Upper lobe of right lung (tissue), 1 donor: ENCODE data around the gene MRPL4. TPM values are rescaled to one million over a fixed set of nuclear protein-coding genes. Genes with fewer than 3 reads are reported as not detected.

Source experiments
- ATAC-seq: fragments of 200-7000 bp; cut with Tn5 transposase; one replicate; pipeline ENCODE4 v1.9.1; 2020; ENCODE audit warnings: mild to moderate bottlenecking, moderate library complexity
- DNase-seq: peaks from one replicate; pipeline ENCODE4 v3.0.0-alpha.2; 2020
- H3K27ac ChIP-seq: fragments of 200-600 bp; one replicate; pipeline ENCODE4 v1.8.0; 2022
- H3K27me3 ChIP-seq: fragments of 200-600 bp; one replicate; pipeline ENCODE4 v1.8.0; 2022; ENCODE audit warnings: mild to moderate bottlenecking
- H3K36me3 ChIP-seq: fragments of 200-600 bp; one replicate; pipeline ENCODE4 v1.8.0; 2022
- H3K4me1 ChIP-seq: fragments of 200-600 bp; one replicate; pipeline ENCODE4 v1.8.0; 2022
- H3K4me3 ChIP-seq: fragments of 200-600 bp; one replicate; pipeline ENCODE4 v1.8.0; 2022; ENCODE audit warnings: mild to moderate bottlenecking
- H3K9me3 ChIP-seq: fragments of 200-600 bp; one replicate; pipeline ENCODE4 v1.8.0; 2022
- intact Hi-C: fragments of 100-400 bp; cut with DNase I; formaldehyde crosslinking; loops from one replicate; pipeline ENCODE4 v1.11.0; 2022
- total RNA-seq: library from RNA; stranded (reverse); fragmentation: NEBNext Ultra II Directional; extraction: Animal tissue kit (Norgen Biotek cat#: 25700); gene quantifications from one replicate; pipeline ENCODE4 v1.2.1, GENCODE V29; 2021
- TF ChIP-seq, protein P1 (sequence below): fragments of 200-600 bp; IDR thresholded peaks from one replicate; pipeline ENCODE4 v1.8.0; 2022; ENCODE audit warnings: antibody characterized with exemption
- donor health status: DM: no; HTN: yes; CAD: no; lungs with severe emphysema.

Gene MRPL4
- total RNA-seq, 1 donor from 2014 or later: 41.5 TPM

DNA sequence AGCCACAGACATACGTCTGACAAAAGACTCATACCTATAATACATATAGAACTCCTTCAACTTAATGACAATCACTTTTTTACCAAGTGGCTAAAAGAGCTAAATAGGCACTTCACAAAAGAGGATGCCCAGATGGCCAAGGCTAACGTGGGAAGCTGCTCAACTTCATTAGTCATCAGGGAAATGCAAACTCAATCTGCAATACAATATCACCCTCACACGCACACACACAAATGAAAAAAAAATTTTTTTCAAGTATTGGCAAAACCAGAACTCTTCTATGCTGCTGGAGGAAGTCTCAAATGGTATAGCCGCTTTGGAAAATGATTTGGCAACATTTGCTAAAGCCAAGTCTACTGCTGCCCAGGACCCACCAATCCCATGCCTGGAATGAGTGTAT, 42.7 kb upstream of the MRPL4 start:
- Histone ChIP-seq H3K27me3 (no peaks in the 10 kb centered on the region), H3K4me1 (no peaks in the 10 kb centered on the region), H3K9me3 (no peaks in the 10 kb centered on the region), H3K4me3 (no peak overlapping the region), H3K36me3 (no peaks in the 10 kb centered on the region), H3K27ac (no peak overlapping the region)
- peak; percentile 35 for ATAC-seq
- intact Hi-C loops: no loop called here
- no peak for DNase-seq
- TF ChIP-seq, protein P1, sequence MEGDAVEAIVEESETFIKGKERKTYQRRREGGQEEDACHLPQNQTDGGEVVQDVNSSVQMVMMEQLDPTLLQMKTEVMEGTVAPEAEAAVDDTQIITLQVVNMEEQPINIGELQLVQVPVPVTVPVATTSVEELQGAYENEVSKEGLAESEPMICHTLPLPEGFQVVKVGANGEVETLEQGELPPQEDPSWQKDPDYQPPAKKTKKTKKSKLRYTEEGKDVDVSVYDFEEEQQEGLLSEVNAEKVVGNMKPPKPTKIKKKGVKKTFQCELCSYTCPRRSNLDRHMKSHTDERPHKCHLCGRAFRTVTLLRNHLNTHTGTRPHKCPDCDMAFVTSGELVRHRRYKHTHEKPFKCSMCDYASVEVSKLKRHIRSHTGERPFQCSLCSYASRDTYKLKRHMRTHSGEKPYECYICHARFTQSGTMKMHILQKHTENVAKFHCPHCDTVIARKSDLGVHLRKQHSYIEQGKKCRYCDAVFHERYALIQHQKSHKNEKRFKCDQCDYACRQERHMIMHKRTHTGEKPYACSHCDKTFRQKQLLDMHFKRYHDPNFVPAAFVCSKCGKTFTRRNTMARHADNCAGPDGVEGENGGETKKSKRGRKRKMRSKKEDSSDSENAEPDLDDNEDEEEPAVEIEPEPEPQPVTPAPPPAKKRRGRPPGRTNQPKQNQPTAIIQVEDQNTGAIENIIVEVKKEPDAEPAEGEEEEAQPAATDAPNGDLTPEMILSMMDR: no peak

- H3K4me1 ChIP-seq: no peaks in the 10 kb centered on the region
- ATAC-seq (no peak), DNase-seq (no peak)
- no peak overlapping the region for H3K27ac ChIP-seq
- H3K36me3 ChIP-seq: no peaks in the 10 kb centered on the region
- no peaks in the 10 kb centered on the region for H3K9me3 ChIP-seq
- H3K4me3 ChIP-seq: no peak overlapping the region
- TF ChIP-seq, protein P1: no peak
- no peaks in the 10 kb centered on the region for H3K27me3 ChIP-seq
- intact Hi-C loops: no loop called here
Measured at GRCh38 chr19:10211061-10211460, 41.0 kb upstream of the MRPL4 start.

- no peaks in the 10 kb centered on the region for H3K4me1 ChIP-seq
- DNase-seq: no peak
- H3K4me3 ChIP-seq: no peak overlapping the region
- no peaks in the 10 kb centered on the region for H3K9me3 ChIP-seq
- intact Hi-C loops: no loop called here
- no peak for ATAC-seq
- H3K27ac ChIP-seq: no peak overlapping the region
- H3K27me3 ChIP-seq: no peaks in the 10 kb centered on the region
- TF ChIP-seq, protein P1: no peak
- no peaks in the 10 kb centered on the region for H3K36me3 ChIP-seq
Measured at GRCh38 chr19:10211691-10212090, 40.3 kb upstream of the MRPL4 start.

DNA sequence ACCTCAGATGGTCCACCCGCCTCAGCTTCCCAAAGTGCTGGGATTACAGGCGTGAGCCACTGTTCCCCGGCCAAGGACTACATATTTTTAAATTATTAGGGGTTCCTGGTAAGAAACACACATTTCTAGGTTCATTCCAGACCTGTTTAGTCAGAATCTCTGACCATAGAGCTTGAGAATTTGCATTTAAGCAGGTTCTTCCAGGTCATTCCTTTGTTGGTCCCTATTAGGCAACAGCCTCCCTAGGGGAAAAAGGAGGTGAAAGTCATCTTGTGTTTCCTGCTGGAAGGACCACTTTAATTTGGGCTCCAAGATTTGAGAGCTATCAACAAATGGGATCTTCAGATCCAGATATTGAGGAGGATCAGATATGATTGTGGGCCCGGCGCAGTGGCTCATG, 37.2 kb upstream of the MRPL4 start:
- Histone ChIP-seq H3K27me3 (no peaks in the 10 kb centered on the region), H3K36me3 (no peaks in the 10 kb centered on the region), H3K4me1 (no peaks in the 10 kb centered on the region), H3K9me3 (no peaks in the 10 kb centered on the region), H3K4me3 (no peak overlapping the region), H3K27ac (no peak overlapping the region)
- DNase-seq: no peak
- intact Hi-C loops: no loop called here
- ATAC-seq: no peak
- TF ChIP-seq, protein P1: no peak

- Histone ChIP-seq H3K27me3 (no peaks in the 10 kb centered on the region), H3K36me3 (peaks cover 3% of the 10 kb centered on the region), H3K4me1 (no peaks in the 10 kb centered on the region), H3K9me3 (no peaks in the 10 kb centered on the region), H3K4me3 (no peak overlapping the region), H3K27ac (no peak overlapping the region)
- TF ChIP-seq, protein P1: no peak
- DNase-seq (no peak), ATAC-seq (no peak)
- intact Hi-C loops: no loop called here
Measured at GRCh38 chr19:10217085-10217484, 34.9 kb upstream of the MRPL4 start.

DNA sequence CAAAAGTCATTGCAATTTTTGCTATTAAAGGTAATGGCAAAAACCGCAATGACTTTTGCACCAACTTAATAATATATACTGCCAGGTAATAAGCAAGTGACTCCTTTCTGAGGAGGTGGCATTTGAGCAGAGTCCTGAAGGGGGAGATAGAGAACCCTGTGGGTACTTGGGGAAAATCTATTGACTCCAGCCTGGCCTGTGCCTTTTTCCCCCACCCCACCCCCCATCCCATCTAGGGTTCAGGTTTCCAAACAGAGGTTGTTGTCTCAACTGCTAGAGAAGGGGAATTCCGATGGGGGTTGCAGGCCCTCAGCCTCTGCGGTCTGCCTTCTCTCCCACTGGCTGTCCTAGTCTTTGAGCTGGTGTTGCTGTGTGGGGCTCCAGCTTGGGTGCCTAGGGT, 32.3 kb upstream of the MRPL4 start:
- intact Hi-C loops: no loop called here
- no peak for DNase-seq
- peak; percentile 55 for ATAC-seq
- TF ChIP-seq, protein P1: peak; percentile 28
- Histone ChIP-seq H3K9me3 (no peaks in the 10 kb centered on the region), H3K27me3 (no peaks in the 10 kb centered on the region), H3K27ac (no peak overlapping the region), H3K4me1 (no peaks in the 10 kb centered on the region), H3K36me3 (peaks cover 13% of the 10 kb centered on the region), H3K4me3 (no peak overlapping the region)
